HS-5 (cell line): Measurements from ENCODE around the gene SZT2.

Experiments used
- DNase-seq: peaks from one replicate; pipeline ENCODE4 v3.0.0-alpha.2; 2012; ENCODE audit warnings: low read depth

Gene SZT2

DNA sequence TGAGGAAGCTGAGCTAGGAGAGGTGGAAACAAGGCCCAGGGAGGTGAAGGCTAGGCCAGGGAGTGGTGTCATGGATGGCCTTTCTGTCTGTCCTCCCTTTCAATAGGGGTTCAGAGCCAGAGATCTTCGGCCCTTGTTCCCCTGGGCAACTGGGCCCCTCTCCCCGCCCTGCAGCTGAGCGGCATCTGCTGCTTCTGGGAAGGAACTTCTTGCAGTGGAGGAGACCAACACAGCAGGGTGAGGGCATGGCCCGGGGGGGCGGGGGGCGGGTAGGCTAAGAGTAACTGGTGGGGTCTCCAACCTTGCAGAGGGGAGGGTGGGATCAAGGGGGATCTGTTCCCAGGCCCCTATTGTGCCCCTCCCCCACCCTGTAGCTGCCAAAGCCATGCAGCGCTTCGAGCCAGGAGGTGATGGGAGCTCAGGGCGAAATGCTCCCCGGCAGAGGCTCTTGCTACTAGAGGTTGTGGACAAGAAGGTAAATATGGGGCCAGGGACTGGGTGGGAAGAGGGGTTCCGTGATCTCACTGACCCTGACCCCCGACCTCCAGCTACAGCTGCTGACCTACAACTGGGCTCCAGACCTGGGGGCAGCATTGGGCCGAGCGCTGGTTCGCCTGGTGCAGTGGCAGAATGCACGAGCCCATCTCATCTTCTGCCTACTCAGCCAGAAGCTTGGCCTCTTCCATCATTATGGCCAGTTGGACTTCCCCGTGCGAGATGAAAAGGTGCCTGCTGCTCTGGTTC is 52.4 kb downstream of the SZT2 start:
- no peak for DNase-seq

- no peak for DNase-seq
Observed at GRCh38 chr1:43442756-43443155, 53.1 kb downstream of the SZT2 start.

GRCh38 chr1:43443197-43443946 is 53.7 kb downstream of the SZT2 start:
- no peak for DNase-seq

DNA sequence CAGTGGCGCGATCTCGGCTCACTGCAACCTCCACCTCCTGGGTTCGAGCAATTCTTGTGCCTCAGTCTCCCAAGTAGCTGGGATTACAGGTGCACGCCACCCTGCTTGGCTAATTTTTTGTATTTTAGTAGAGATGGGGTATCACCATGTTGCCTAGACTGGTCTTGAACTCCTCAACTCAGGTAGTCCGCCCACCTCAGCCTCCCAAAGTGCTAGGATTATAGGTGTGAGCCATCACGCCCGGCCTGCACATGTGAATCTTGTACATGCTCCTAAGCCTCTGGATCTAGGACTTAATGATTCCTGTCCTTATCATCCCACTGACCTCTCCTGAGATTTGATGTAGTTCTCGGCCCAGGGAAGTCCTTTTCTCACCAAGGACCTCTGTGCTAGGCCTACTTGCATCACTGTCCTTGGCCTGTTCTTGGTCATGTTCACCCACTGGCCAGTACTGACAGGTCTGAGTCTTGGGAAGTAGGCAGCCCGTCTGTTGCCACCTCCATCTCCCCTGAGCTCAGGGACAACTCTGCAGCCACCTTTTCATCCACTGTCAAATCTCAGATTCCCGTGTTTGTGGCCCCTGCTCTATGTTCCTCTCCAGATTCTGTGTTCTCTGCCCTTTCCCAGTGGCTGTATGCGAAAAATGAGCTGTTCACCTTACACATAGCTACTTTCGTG is 54.6 kb downstream of the SZT2 start:
- DNase-seq, result no peak

- DNase-seq, result no peak
Observed at GRCh38 chr1:43444836-43445235, 55.1 kb downstream of the SZT2 start.

- no peak for DNase-seq
Observed at GRCh38 chr1:43445606-43446387, 56.1 kb downstream of the SZT2 start.

DNA sequence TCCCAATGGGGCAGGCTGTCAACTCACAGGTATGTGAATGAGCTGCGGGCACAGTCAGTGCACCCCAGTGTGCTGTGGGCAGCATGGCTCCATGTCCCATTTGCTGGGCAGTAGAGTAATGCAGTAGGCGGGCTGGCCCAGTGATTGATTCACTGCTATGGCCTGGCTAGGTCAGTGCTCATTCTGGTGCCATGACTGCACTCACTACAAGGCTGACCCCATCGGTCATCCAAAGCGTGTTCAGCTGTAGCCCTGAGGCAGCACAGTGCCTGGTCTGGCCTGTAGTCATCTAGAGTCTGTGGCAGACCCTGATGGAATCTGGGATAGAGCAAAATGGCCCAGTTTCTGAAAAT is 56.7 kb downstream of the SZT2 start:
- no peak for DNase-seq

DNA sequence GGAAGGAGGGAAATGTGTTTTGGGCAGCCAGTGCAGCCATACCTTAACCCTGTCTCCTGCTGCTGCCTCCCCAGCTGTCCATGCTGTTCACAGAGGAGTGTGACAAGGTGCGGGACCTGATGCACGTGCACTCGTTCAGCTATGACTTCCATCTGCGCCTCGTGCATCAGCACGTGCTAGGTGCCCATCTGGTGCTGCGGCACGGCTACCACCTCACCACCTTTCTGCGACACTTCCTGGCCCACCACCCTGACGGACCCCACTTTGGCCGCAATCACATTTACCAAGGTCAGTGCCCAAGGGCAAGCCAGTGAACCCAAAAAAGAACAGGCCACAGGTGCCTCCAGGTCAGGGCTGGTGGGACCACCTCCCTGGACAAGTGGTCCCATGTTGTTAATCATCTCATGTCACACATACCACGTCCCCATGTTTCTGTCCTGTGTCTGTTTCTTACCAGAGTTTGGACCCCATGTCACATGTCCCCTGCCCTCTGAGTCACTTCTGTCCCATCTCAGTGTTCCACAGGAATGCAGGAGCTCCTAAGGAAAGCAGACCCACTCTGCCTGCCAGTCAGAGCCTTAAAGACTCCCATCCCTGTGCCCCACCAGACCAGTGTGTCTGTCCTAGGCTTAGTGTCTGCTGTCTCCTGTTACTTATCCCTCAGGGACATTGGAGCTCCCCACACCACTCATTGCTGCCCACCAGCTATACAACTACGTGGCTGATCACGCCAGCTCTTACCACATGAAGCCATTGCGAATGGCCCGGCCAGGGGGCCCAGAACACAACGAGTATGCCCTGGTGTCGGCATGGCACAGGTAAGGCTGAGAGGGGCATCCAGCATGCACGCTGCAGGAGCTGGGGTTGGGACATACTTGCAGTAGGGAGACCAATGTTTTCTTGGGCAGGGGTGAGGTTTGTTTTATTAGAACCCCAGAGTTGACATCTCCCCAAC is 57.5 kb downstream of the SZT2 start:
- DNase-seq, result no peak

- DNase-seq, result no peak
Observed at GRCh38 chr1:43447891-43448708, 58.4 kb downstream of the SZT2 start.

GRCh38 chr1:43448955-43449707 is 59.4 kb downstream of the SZT2 start:
- DNase-seq, result no peak

DNA sequence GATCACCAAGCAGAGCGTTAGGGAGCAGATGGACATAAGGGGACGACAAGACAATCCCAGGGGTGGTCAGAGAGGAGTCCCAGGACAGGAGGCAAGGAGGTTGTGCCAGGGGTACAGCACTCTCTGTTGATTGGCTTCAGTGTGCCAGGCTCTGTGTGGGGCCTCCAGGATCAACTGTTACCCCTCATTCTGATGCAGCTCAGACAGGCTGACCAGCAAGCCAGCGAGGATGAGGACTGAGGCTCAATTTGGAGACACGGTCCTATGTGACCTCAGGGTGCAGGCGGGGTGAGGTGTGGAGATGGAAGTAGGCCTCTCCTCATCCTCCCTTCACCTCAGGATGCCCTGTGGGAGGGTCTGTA is 60.0 kb downstream of the SZT2 start:
- no peak for DNase-seq

DNA sequence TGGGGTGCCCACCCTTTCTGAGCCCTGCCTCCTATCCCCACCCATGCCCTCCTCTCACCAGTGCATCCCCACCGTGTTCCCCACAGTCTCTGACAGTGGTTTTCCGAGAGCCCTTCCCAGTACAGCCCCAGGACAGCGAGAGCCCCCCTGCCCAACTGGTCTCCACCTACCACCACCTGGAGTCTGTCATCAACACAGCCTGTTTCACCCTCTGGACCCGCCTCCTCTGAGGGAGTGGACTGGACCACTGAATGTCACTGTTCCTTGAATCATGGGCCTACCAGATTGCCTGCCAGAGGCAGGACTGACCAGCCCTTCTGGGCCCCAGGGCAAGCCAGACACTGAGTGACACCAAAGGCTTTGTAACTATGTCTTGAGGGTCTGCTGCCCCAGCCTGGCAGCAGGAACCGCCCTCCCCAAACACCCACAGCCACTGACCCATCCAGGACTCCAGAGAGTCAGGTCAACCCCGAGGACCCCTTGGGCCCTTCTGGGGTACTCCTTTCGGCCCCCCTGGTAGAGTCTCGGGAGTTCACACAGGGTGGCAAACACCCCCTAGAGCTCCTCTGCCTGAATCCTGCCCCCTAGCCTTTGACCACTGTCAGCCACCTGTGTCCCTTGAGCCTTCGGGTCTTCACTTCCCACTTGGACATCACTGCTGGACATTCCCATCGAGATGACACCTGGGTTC is 60.7 kb downstream of the SZT2 start:
- no peak for DNase-seq

- DNase-seq, result no peak
Observed at GRCh38 chr1:43451157-43451591, 61.5 kb downstream of the SZT2 start.

- DNase-seq, result no peak
Observed at GRCh38 chr1:43451701-43452532, 62.2 kb downstream of the SZT2 start.

GRCh38 chr1:43452789-43453441 is 63.2 kb downstream of the SZT2 start:
- peak; percentile 51 for DNase-seq

DNA sequence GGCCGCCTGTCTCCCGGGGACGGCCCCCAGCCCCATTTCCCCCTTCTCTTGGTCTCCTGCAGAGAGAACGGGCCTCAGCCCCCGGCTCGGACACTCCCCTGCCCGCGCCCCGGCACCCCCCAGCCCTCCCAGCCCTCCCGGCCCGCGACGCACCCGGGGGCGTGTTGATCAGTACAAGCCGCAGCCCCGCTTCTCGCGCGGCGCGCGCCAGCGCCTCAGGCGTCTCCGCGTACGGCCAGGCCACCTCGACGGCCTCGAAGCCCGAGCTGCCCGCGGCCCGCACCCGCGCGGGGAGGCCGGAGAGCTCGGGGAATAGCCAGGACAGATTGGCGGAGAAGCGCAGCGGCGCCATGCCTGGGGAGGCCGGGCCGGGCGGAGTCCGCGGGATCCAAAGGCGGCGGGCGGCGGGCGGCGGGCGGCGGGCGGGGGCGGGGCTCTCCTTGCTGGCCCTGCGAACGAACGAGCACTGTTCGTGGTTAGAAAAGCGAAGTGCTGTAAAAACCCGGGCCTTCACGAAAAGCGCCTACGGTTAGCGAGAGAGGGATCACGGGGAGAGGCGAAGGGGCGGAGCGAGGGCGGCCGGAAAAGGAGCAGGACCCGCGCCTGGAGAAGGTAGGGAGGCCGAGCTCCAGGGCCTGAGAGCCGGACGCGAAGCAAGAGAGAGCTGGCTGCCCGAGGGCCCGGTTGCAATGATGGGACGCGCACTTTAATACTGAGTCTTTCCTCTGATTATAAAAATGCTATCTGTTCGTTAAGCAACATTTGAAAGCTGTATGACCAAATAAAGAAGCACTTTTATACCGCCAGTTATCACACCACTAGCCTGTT is 64.0 kb downstream of the SZT2 start, which contains the start of gene HYI:
Gene HYI (minus strand): TSS at position 490 of the 828 bp plus-strand sequence. CDS start 138 bp downstream, at position 352.
- peak; percentile 65 for DNase-seq
